Coronary artery (tissue), 2 donors: ENCODE measurements around the gene B4GALNT4.
"Not testable (repeated sequence)": the region's sequence is repeated elsewhere in the genome, so short reads cannot be mapped to it uniquely, and the experiment has no call there.

Source experiments
- DNase-seq: peaks from one replicate; pipeline ENCODE4 v3.0.0-alpha.2; 2017; ENCODE audit warnings: low spot score
- H3K27ac ChIP-seq, 2 donors: fragments of 200-600 bp; sonication (generic); one replicate each; pipeline ENCODE4 v1.5.1; 2016 to 2019
- H3K4me3 ChIP-seq: fragments of 200-600 bp; sonication (generic); 2 replicates; pipeline ENCODE4 v1.5.1; 2016; ENCODE audit warnings: mild to moderate bottlenecking, moderate library complexity
- CTCF ChIP-seq: fragments of 200-600 bp; sonication (generic); IDR thresholded peaks from one replicate; pipeline ENCODE4 v1.5.1; 2019; ENCODE audit warnings: antibody characterized with exemption

The B4GALNT4 gene

DNA sequence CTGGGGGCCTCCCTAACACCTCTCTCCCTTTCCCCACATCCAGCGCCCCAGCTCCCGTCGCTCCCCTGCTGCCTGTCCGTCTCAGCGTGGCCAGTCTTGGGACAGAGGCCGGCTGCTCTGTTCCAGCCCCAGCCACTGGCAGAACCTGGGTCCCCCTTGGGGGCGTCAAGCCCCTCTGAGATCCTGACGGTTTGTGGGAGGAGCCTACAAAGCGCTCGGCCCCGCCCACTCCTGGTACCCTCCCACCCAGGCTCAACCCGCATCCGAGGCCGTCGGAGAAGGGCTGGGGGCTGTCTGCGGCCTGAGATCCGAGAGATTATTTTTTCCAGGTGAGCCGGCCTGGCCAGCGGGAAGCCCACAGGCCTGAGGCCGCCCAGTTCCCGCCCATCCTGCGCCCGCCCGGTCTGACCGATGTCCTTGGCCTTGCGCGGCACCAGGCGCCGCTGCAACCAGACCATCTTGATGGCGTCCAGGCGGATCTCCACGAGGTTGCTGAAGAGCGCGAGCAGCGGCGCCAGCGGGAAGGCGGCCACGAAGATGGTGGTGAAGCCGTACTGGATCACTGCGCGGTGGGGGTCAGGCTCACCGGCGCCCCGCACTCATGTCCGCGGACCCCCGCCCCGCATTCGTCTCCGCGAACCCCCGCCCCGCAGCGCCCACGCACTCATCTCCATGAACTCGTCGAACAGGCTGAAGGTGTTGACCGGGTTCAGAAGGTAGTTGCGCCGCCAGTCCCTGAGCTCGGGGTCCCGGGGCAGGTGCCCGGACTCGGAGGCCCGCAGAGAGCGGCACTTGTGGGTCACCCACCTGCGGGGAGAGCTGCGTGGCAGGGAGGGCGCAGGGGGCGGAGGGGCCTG lies 51.0 kb downstream of the B4GALNT4 start:
- Histone ChIP-seq H3K4me3 (no peak overlapping the region), H3K27ac (no peak overlapping the region)
- no peak for TF ChIP-seq CTCF
- no peak for DNase-seq

GRCh38 chr11:420911-421321 lies 51.6 kb downstream of the B4GALNT4 start:
- H3K27ac ChIP-seq: no peak overlapping the region
- no peak for TF ChIP-seq CTCF
- no peak overlapping the region for H3K4me3 ChIP-seq
- DNase-seq: no peak

DNA sequence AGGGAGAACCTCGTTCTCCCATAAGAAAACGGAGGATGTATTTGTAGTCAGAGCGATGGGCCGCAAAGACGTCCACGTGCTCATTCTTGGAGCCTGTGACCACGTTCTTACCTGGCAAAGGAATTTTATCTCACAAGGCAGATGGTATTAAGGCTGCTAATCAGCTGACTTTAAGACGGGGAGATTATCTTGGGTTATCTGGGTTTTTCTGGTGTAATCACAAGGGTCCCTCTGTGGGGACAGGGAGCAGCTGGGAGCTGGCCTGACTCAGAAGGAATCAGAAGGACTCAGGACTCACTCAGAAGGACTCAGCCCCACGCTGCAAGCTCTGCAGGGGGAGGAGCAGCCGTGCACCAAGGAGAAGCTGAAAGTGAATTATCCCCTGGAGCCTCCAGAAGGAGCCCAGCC lies 53.0 kb downstream of the B4GALNT4 start:
- no peak for DNase-seq
- no peak for TF ChIP-seq CTCF
- H3K27ac ChIP-seq: no peak overlapping the region
- no peak overlapping the region for H3K4me3 ChIP-seq

GRCh38 chr11:424232-424631 lies 54.9 kb downstream of the B4GALNT4 start:
- Histone ChIP-seq H3K27ac (no peak overlapping the region), H3K4me3 (no peak overlapping the region)
- no peak for TF ChIP-seq CTCF
- DNase-seq: no peak

GRCh38 chr11:424766-425165 lies 55.5 kb downstream of the B4GALNT4 start:
- not testable (repeated sequence) for H3K27ac ChIP-seq, DNase-seq, H3K4me3 ChIP-seq

GRCh38 chr11:425301-425700 lies 56.0 kb downstream of the B4GALNT4 start:
- no peak for TF ChIP-seq CTCF

GRCh38 chr11:426851-427250 lies 57.6 kb downstream of the B4GALNT4 start:
- Histone ChIP-seq H3K27ac (no peak overlapping the region), H3K4me3 (no peak overlapping the region)
- no peak for DNase-seq
- TF ChIP-seq CTCF: no peak

More at GRCh38 chr11:425301-425700, 56.0 kb downstream of the B4GALNT4 start:
- no peak overlapping the region for H3K4me3 ChIP-seq
- H3K27ac ChIP-seq: no peak overlapping the region
- no peak for DNase-seq
